ENCODE data around the gene SLC22A5.
A peak's percentile ranks its signal among the peaks of the same experiment; 100 is the strongest.

SLC22A5 gene

GRCh38 chr5:132388244-132389050, 18.9 kb downstream of the SLC22A5 start:
- WGBS, 2 experiments (ENCODE audit: insufficient coverage in 2 of 2) = 61 to 66% methylated on average over 3 to 5 of the region's 8 CpGs
- Histone ChIP-seq H3K4me1 (ENCODE audit: control insufficient read depth, insufficient read depth, low read length, poor library complexity, severe bottlenecking) (peaks cover 42% of the 10 kb centered on the region), H3K4me3 (ENCODE audit: extremely low read depth, insufficient read depth, low read length, poor library complexity, severe bottlenecking) (no peak overlapping the region), H3K27ac (ENCODE audit: low read depth, low read length, severe bottlenecking) (peak overlapping the region; percentile 89), H3K9me3 (ENCODE audit: control insufficient read depth, low read length) (no peaks in the 10 kb centered on the region), H3K36me3 (ENCODE audit: control insufficient read depth, insufficient read depth, low read length) (no peaks in the 10 kb centered on the region)

GRCh38 chr5:132389051-132389331, 19.5 kb downstream of the SLC22A5 start:
- peak overlapping the region; percentile 69 for H3K27ac ChIP-seq (ENCODE audit: low read depth, low read length, severe bottlenecking)
- WGBS, 2 experiments (ENCODE audit: insufficient coverage in 2 of 2) = 100% methylated on average over 1 of the region's 1 CpG
- H3K36me3 ChIP-seq (ENCODE audit: control insufficient read depth, insufficient read depth, low read length) = no peaks in the 10 kb centered on the region
- H3K4me1 ChIP-seq (ENCODE audit: control insufficient read depth, insufficient read depth, low read length, poor library complexity, severe bottlenecking) = peaks cover 42% of the 10 kb centered on the region
- H3K4me3 ChIP-seq (ENCODE audit: extremely low read depth, insufficient read depth, low read length, poor library complexity, severe bottlenecking) = no peak overlapping the region
- H3K9me3 ChIP-seq (ENCODE audit: control insufficient read depth, low read length) = no peaks in the 10 kb centered on the region

- H3K9me3 ChIP-seq (ENCODE audit: control insufficient read depth, low read length) = no peaks in the 10 kb centered on the region
- WGBS, 2 experiments (ENCODE audit: insufficient coverage in 2 of 2) = 91 to 97% methylated on average over 9 to 10 of the region's 10 CpGs
- H3K4me3 ChIP-seq (ENCODE audit: extremely low read depth, insufficient read depth, low read length, poor library complexity, severe bottlenecking) = no peak overlapping the region
- H3K36me3 ChIP-seq (ENCODE audit: control insufficient read depth, insufficient read depth, low read length) = no peaks in the 10 kb centered on the region
- peaks cover 42% of the 10 kb centered on the region for H3K4me1 ChIP-seq (ENCODE audit: control insufficient read depth, insufficient read depth, low read length, poor library complexity, severe bottlenecking)
- peak overlapping the region; percentile 72 for H3K27ac ChIP-seq (ENCODE audit: low read depth, low read length, severe bottlenecking)
Observed at GRCh38 chr5:132389585-132390286, 20.2 kb downstream of the SLC22A5 start.

DNA sequence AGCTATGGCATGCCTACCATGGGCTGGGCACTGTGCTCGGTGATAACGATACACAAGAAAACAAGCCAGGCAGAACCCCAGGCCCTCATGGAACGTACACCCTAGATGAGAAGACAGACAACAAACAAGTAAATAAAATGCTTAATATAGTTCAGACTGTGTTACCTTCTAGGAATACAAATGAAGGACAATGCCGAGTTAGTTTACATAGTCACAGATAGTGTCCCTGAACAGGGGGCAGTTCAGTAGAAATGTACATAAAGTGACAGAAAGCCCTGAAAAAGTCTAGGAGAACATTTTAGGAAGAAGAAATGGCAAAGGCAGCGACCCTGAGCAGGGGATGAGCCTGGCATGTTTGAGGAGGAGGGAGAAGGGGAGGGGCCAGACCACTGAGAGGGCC, 21.7 kb downstream of the SLC22A5 start:
- no peaks in the 10 kb centered on the region for H3K36me3 ChIP-seq (ENCODE audit: control insufficient read depth, insufficient read depth, low read length)
- no peaks in the 10 kb centered on the region for H3K9me3 ChIP-seq (ENCODE audit: control insufficient read depth, low read length)
- no peak overlapping the region for H3K4me3 ChIP-seq (ENCODE audit: extremely low read depth, insufficient read depth, low read length, poor library complexity, severe bottlenecking)
- 87 to 91% methylated on average over 2 to 4 of the region's 5 CpGs for WGBS, 2 experiments (ENCODE audit: insufficient coverage in 2 of 2)
- H3K27ac ChIP-seq (ENCODE audit: low read depth, low read length, severe bottlenecking) = no peak overlapping the region
- peaks cover 42% of the 10 kb centered on the region for H3K4me1 ChIP-seq (ENCODE audit: control insufficient read depth, insufficient read depth, low read length, poor library complexity, severe bottlenecking)

GRCh38 chr5:132391870-132392269, 22.4 kb downstream of the SLC22A5 start:
- Histone ChIP-seq H3K4me1 (ENCODE audit: control insufficient read depth, insufficient read depth, low read length, poor library complexity, severe bottlenecking) (peaks cover 39% of the 10 kb centered on the region), H3K36me3 (ENCODE audit: control insufficient read depth, insufficient read depth, low read length) (no peaks in the 10 kb centered on the region), H3K27ac (ENCODE audit: low read depth, low read length, severe bottlenecking) (no peak overlapping the region), H3K4me3 (ENCODE audit: extremely low read depth, insufficient read depth, low read length, poor library complexity, severe bottlenecking) (no peak overlapping the region), H3K9me3 (ENCODE audit: control insufficient read depth, low read length) (no peaks in the 10 kb centered on the region)

GRCh38 chr5:132392411-132392810, 22.9 kb downstream of the SLC22A5 start:
- peaks cover 37% of the 10 kb centered on the region for H3K4me1 ChIP-seq (ENCODE audit: control insufficient read depth, insufficient read depth, low read length, poor library complexity, severe bottlenecking)
- H3K27ac ChIP-seq (ENCODE audit: low read depth, low read length, severe bottlenecking) = no peak overlapping the region
- 91 to 96% methylated on average over 7 to 8 of the region's 8 CpGs for WGBS, 2 experiments (ENCODE audit: insufficient coverage in 2 of 2)
- no peaks in the 10 kb centered on the region for H3K9me3 ChIP-seq (ENCODE audit: control insufficient read depth, low read length)
- no peaks in the 10 kb centered on the region for H3K36me3 ChIP-seq (ENCODE audit: control insufficient read depth, insufficient read depth, low read length)
- H3K4me3 ChIP-seq (ENCODE audit: extremely low read depth, insufficient read depth, low read length, poor library complexity, severe bottlenecking) = no peak overlapping the region

GRCh38 chr5:132392978-132393825, 23.7 kb downstream of the SLC22A5 start:
- Histone ChIP-seq H3K27ac (ENCODE audit: low read depth, low read length, severe bottlenecking) (no peak overlapping the region), H3K9me3 (ENCODE audit: control insufficient read depth, low read length) (no peaks in the 10 kb centered on the region), H3K36me3 (ENCODE audit: control insufficient read depth, insufficient read depth, low read length) (no peaks in the 10 kb centered on the region), H3K4me1 (ENCODE audit: control insufficient read depth, insufficient read depth, low read length, poor library complexity, severe bottlenecking) (peaks cover 33% of the 10 kb centered on the region), H3K4me3 (ENCODE audit: extremely low read depth, insufficient read depth, low read length, poor library complexity, severe bottlenecking) (no peak overlapping the region)
- 94 to 100% methylated on average over 4 to 5 of the region's 6 CpGs for WGBS, 2 experiments (ENCODE audit: insufficient coverage in 2 of 2)

- 87 to 93% methylated on average over 4 of the region's 4 CpGs for WGBS, 2 experiments (ENCODE audit: insufficient coverage in 2 of 2)
- no peaks in the 10 kb centered on the region for H3K36me3 ChIP-seq (ENCODE audit: control insufficient read depth, insufficient read depth, low read length)
- peaks cover 22% of the 10 kb centered on the region for H3K4me1 ChIP-seq (ENCODE audit: control insufficient read depth, insufficient read depth, low read length, poor library complexity, severe bottlenecking)
- no peak overlapping the region for H3K27ac ChIP-seq (ENCODE audit: low read depth, low read length, severe bottlenecking)
- H3K4me3 ChIP-seq (ENCODE audit: extremely low read depth, insufficient read depth, low read length, poor library complexity, severe bottlenecking) = no peak overlapping the region
- H3K9me3 ChIP-seq (ENCODE audit: control insufficient read depth, low read length) = no peaks in the 10 kb centered on the region
Observed at GRCh38 chr5:132394667-132395259, 25.3 kb downstream of the SLC22A5 start.

DNA sequence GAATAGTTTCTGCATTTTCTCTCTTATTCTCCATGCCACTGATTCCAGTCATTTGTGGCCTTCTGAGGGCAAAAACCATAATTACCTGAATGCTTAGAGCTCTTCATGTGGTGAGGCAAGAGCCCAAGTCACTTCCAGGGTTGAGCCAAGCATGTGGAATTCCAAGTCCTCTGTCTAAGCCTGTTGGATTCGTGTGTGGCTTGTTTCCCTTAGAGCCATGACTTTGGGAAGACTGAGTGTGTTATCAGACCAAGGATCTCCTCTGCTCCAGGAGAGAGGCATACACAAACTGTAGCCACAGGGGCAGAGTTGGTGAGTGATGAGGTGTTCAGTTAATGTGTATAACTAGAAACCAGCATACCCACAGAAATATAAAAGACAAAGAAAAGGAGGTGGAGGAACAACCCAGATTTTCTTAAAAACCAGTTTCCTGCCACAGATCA, 27.1 kb downstream of the SLC22A5 start:
- no peak overlapping the region for H3K4me3 ChIP-seq (ENCODE audit: extremely low read depth, insufficient read depth, low read length, poor library complexity, severe bottlenecking)
- H3K9me3 ChIP-seq (ENCODE audit: control insufficient read depth, low read length) = no peaks in the 10 kb centered on the region
- peaks cover 4% of the 10 kb centered on the region for H3K4me1 ChIP-seq (ENCODE audit: control insufficient read depth, insufficient read depth, low read length, poor library complexity, severe bottlenecking)
- 67 to 80% methylated on average over 1 of the region's 1 CpG for WGBS, 2 experiments (ENCODE audit: insufficient coverage in 2 of 2)
- no peak overlapping the region for H3K27ac ChIP-seq (ENCODE audit: low read depth, low read length, severe bottlenecking)
- no peaks in the 10 kb centered on the region for H3K36me3 ChIP-seq (ENCODE audit: control insufficient read depth, insufficient read depth, low read length)

GRCh38 chr5:132397224-132397623, 27.7 kb downstream of the SLC22A5 start:
- 80 to 94% methylated on average over 2 of the region's 2 CpGs for WGBS, 2 experiments (ENCODE audit: insufficient coverage in 2 of 2)
- Histone ChIP-seq H3K9me3 (ENCODE audit: control insufficient read depth, low read length) (no peaks in the 10 kb centered on the region), H3K4me1 (ENCODE audit: control insufficient read depth, insufficient read depth, low read length, poor library complexity, severe bottlenecking) (peaks cover 4% of the 10 kb centered on the region), H3K4me3 (ENCODE audit: extremely low read depth, insufficient read depth, low read length, poor library complexity, severe bottlenecking) (no peak overlapping the region), H3K36me3 (ENCODE audit: control insufficient read depth, insufficient read depth, low read length) (no peaks in the 10 kb centered on the region), H3K27ac (ENCODE audit: low read depth, low read length, severe bottlenecking) (no peak overlapping the region)

Measured in mesodermal cell (in vitro differentiated cells).